ENCODE results near the gene PLS1. TPM values are rescaled to one million over a fixed set of nuclear protein-coding genes. Genes with fewer than 3 reads are reported as not detected.

PLS1 gene
- total RNA-seq, 1 experiment from 2014 or later = 6.4 TPM

GRCh38 chr3:142647856-142648255 is 51.7 kb downstream of the PLS1 start:
- Histone ChIP-seq H3K9me3 (ENCODE audit: low read depth, low read length, poor library complexity, severe bottlenecking) (no peaks in the 10 kb centered on the region), H3K4me1 (ENCODE audit: insufficient read depth, low read length, poor library complexity, severe bottlenecking) (peaks cover 13% of the 10 kb centered on the region), H3K36me3 (ENCODE audit: insufficient read depth, low read length, poor library complexity, severe bottlenecking) (no peaks in the 10 kb centered on the region), H3K27me3 (replicated peaks; ENCODE audit: insufficient read depth, low read depth, low read length, poor library complexity) (no peaks in the 10 kb centered on the region), H3K4me3 (ENCODE audit: low read depth, low read length, poor library complexity, severe bottlenecking) (no peak overlapping the region), H3K27ac (ENCODE audit: low read depth, low read length, poor library complexity, severe bottlenecking) (no peak overlapping the region)
- no peak for DNase-seq (ENCODE audit: low spot score)
- BruUV-seq (replicated peaks) = no TSS peak
- ChIA-PET POLR2A (ENCODE audit: low non-redundant PET) (no interaction called here), CTCF (no interaction called here)
- TF ChIP-seq CTCF (conservative IDR thresholded peaks at IDR 0.05; ENCODE audit: low read depth, low read length) (no peak), EZH2 (IDR thresholded peaks at IDR 0.05; ENCODE audit: borderline replicate concordance, low read depth, low read length, poor library complexity, severe bottlenecking) (no peak)
- intact Hi-C loops (cut with micrococcal nuclease; ENCODE audit: unreplicated experiment) = no loop called here

GRCh38 chr3:142648950-142649349 is 52.8 kb downstream of the PLS1 start:
- no peaks in the 10 kb centered on the region for H3K36me3 ChIP-seq (ENCODE audit: insufficient read depth, low read length, poor library complexity, severe bottlenecking)
- no peak for DNase-seq (ENCODE audit: low spot score)
- no peak overlapping the region for H3K27ac ChIP-seq (ENCODE audit: low read depth, low read length, poor library complexity, severe bottlenecking)
- TF ChIP-seq CTCF (conservative IDR thresholded peaks at IDR 0.05; ENCODE audit: low read depth, low read length) (no peak), EZH2 (IDR thresholded peaks at IDR 0.05; ENCODE audit: borderline replicate concordance, low read depth, low read length, poor library complexity, severe bottlenecking) (no peak)
- CTCF ChIA-PET = no interaction called here
- H3K4me1 ChIP-seq (ENCODE audit: insufficient read depth, low read length, poor library complexity, severe bottlenecking) = peaks cover 13% of the 10 kb centered on the region
- POLR2A ChIA-PET (ENCODE audit: low non-redundant PET) = no interaction called here
- no peaks in the 10 kb centered on the region for H3K27me3 ChIP-seq (replicated peaks; ENCODE audit: insufficient read depth, low read depth, low read length, poor library complexity)
- no peaks in the 10 kb centered on the region for H3K9me3 ChIP-seq (ENCODE audit: low read depth, low read length, poor library complexity, severe bottlenecking)
- H3K4me3 ChIP-seq (ENCODE audit: low read depth, low read length, poor library complexity, severe bottlenecking) = no peak overlapping the region
- no TSS peak for BruUV-seq (replicated peaks)
- intact Hi-C loops (cut with micrococcal nuclease; ENCODE audit: unreplicated experiment) = no loop called here

GRCh38 chr3:142650001-142650693 is 54.0 kb downstream of the PLS1 start:
- DNase-seq (ENCODE audit: low spot score) = no peak
- CTCF ChIA-PET = interaction anchor here (0.6 kb wide), 1 partner anchor 627 kb away, joined by 3 read pairs; no protein-coding TSS in a partner anchor
- no peaks in the 10 kb centered on the region for H3K27me3 ChIP-seq (replicated peaks; ENCODE audit: insufficient read depth, low read depth, low read length, poor library complexity)
- intact Hi-C loops (cut with micrococcal nuclease; ENCODE audit: unreplicated experiment) = no loop called here
- peaks cover 11% of the 10 kb centered on the region for H3K4me1 ChIP-seq (ENCODE audit: insufficient read depth, low read length, poor library complexity, severe bottlenecking)
- H3K36me3 ChIP-seq (ENCODE audit: insufficient read depth, low read length, poor library complexity, severe bottlenecking) = no peaks in the 10 kb centered on the region
- TF ChIP-seq CTCF (conservative IDR thresholded peaks at IDR 0.05; ENCODE audit: low read depth, low read length) (no peak), EZH2 (IDR thresholded peaks at IDR 0.05; ENCODE audit: borderline replicate concordance, low read depth, low read length, poor library complexity, severe bottlenecking) (no peak)
- no peak overlapping the region for H3K27ac ChIP-seq (ENCODE audit: low read depth, low read length, poor library complexity, severe bottlenecking)
- no peak overlapping the region for H3K4me3 ChIP-seq (ENCODE audit: low read depth, low read length, poor library complexity, severe bottlenecking)
- H3K9me3 ChIP-seq (ENCODE audit: low read depth, low read length, poor library complexity, severe bottlenecking) = no peaks in the 10 kb centered on the region
- no TSS peak for BruUV-seq (replicated peaks)
- POLR2A ChIA-PET (ENCODE audit: low non-redundant PET) = no interaction called here

All from A673 (cell line).